ENCODE results near the gene PRDX6.
"Not testable (repeated sequence)": the region's sequence is repeated elsewhere in the genome, so short reads cannot be mapped to it uniquely, and the experiment has no call there.

The PRDX6 gene

DNA sequence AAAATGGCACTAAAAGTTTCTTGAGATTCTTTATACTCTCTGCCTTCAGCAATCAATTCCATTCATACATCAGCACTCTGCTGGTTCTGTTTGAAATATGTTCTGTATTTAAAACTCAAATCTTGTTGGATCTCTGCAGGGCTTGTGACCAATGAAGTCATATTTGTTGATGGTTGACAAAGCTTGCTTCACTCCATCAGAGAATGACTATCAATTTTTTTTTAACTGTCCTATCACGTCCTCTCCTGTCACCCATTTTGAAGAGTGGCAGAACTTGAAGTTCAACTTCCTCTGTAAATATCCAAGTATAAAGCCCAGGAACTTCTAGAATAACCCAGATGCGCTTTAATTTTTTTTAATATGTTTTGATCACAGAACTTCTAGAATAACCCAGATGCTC lies 10.9 kb downstream of the PRDX6 start:
- no peak for DNase-seq (ENCODE audit: low read depth)
- no peak for TF ChIP-seq CTCF (conservative IDR thresholded peaks at IDR 0.05; ENCODE audit: low read depth, low read length)
- H3K4me3 ChIP-seq (ENCODE audit: low read length) = no peak overlapping the region

DNA sequence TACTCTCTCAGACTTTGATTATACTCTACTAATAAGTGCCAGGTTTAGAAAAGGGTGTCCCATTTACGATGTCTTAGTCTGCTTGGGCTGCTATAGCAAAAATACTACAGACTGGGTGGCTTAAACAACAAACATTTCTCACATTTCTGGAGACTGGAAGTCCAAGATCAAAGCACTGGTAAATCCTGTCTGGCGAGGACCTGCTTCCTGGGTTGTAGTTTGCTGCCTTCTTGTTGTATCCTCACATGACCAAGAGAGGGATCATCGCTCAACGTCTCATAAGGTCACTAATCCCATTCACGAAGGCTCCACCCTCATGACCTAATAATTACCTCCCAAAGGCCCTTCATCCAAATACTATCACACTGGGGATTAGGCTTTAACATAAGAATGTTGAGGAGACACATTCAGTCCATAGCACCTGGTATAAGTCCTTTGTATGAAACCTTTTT lies 12.0 kb downstream of the PRDX6 start:
- no peak for DNase-seq (ENCODE audit: low read depth)
- no peak overlapping the region for H3K4me3 ChIP-seq (ENCODE audit: low read length)
- TF ChIP-seq CTCF (conservative IDR thresholded peaks at IDR 0.05; ENCODE audit: low read depth, low read length) = no peak

GRCh38 chr1:173489929-173490328 lies 12.8 kb downstream of the PRDX6 start:
- no peak for DNase-seq (ENCODE audit: low read depth)
- no peak overlapping the region for H3K4me3 ChIP-seq (ENCODE audit: low read length)
- no peak for TF ChIP-seq CTCF (conservative IDR thresholded peaks at IDR 0.05; ENCODE audit: low read depth, low read length)

GRCh38 chr1:173491508-173491907 lies 14.4 kb downstream of the PRDX6 start:
- H3K4me3 ChIP-seq (ENCODE audit: low read length) = no peak overlapping the region
- no peak for DNase-seq (ENCODE audit: low read depth)
- TF ChIP-seq CTCF (conservative IDR thresholded peaks at IDR 0.05; ENCODE audit: low read depth, low read length) = no peak

- not testable (repeated sequence) for H3K4me3 ChIP-seq (ENCODE audit: low read length); DNase-seq (ENCODE audit: low read depth)
Measured at GRCh38 chr1:173493125-173493524, 16.0 kb downstream of the PRDX6 start.

DNA sequence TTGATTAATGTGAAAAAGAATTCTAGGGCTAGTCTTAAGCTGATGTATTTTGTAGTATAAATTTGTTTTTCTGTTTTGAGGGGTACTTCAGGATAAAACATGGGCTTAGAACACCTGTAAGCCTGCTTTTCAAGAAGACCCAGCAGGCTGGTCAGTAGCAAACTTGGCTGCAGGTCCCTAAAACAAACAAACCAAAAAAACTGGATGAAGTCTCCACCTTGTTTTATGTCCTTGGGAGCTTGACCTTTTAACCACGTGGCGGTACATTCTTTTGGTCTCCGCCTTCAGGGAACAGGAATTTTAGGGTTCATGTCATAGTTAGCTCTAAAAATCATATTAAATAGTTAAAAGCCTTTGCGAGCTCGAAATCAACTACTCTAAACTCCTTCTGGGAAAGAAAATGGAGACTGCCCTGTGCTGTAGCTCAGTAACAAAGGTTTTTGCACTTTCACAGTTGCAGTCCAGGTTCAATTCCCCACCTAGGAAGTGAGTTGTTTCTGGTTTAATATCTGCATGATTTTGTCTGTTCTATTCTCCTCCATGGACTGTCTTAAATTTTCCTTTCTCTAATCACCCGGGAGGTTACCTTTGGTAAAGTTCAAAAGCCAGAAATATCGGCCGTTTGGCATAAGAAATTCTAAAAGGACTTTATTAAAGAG lies 18.6 kb downstream of the PRDX6 start:
- no peak for DNase-seq (ENCODE audit: low read depth)
- no peak overlapping the region for H3K4me3 ChIP-seq (ENCODE audit: low read length)
- no peak for TF ChIP-seq CTCF (conservative IDR thresholded peaks at IDR 0.05; ENCODE audit: low read depth, low read length)

DNA sequence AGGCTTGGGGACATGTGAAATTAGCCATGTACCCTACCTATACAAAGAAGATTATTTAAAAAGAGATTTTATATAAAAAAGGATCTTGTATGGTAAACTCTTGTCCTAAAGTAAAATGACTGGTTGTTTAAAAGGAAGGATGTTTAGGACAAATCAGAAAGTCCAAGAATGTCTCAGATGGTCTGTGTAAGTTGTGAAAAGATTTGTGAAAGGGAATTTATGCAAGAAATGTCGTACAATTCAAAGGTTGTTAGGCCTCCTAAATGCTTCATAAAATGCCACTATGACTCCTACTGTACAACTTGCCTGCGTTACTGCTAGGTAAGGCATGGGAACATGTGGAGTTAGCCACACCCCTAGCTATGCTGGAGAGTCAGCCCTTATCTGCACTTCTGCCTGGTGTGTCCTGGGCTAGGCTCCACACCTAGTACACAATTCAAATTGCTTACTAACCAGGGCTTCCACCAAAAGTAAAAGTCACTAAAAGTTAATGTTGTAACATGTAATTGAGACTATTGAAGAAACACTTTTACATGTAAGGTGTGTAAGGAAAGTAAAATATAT lies 19.7 kb downstream of the PRDX6 start:
- H3K4me3 ChIP-seq (ENCODE audit: low read length) = no peak overlapping the region
- no peak for DNase-seq (ENCODE audit: low read depth)
- no peak for TF ChIP-seq CTCF (conservative IDR thresholded peaks at IDR 0.05; ENCODE audit: low read depth, low read length)

All from retinal pigment epithelial cell (primary cell).